Putamen (tissue), 1 donor: ENCODE results near the gene LY6G6C.
"Not testable (repeated sequence)": the region's sequence is repeated elsewhere in the genome, so short reads cannot be mapped to it uniquely, and the experiment has no call there.

Experiments
- DNase-seq: peaks from one replicate; pipeline ENCODE4 v3.0.0-alpha.2; 2016; ENCODE audit warnings: low spot score

Gene LY6G6C

GRCh38 chr6:31727034-31727716, 5.6 kb upstream of the LY6G6C start:
- no peak for DNase-seq

GRCh38 chr6:31725502-31726350, 4.2 kb upstream of the LY6G6C start:
- DNase-seq, result no peak

GRCh38 chr6:31723980-31724691, 2.6 kb upstream of the LY6G6C start:
- DNase-seq, result no peak

- no peak for DNase-seq
Measured at GRCh38 chr6:31723245-31723979, 1.9 kb upstream of the LY6G6C start, which contains the start of gene MPIG6B. TSS of gene MPIG6B (plus strand) at chr6:31723373. CDS start at chr6:31723384, 11 bp downstream.

GRCh38 chr6:31722173-31722572, 627 bp upstream of the LY6G6C start:
- no peak for DNase-seq

GRCh38 chr6:31720196-31720770, 1.3 kb downstream of the LY6G6C start:
- no peak for DNase-seq

- DNase-seq, result no peak
Measured at GRCh38 chr6:31719001-31719400, 2.5 kb downstream of the LY6G6C start.

GRCh38 chr6:31718265-31718664, 3.3 kb downstream of the LY6G6C start:
- no peak for DNase-seq

- no peak for DNase-seq
Measured at GRCh38 chr6:31717499-31718222, 3.9 kb downstream of the LY6G6C start.

- no peak for DNase-seq
Measured at GRCh38 chr6:31715022-31715958, 6.3 kb downstream of the LY6G6C start, which contains the start of gene LY6G6D. TSS of gene LY6G6D (plus strand) at chr6:31715348. CDS start at chr6:31715356, 8 bp downstream.

GRCh38 chr6:31713991-31714684, 7.4 kb downstream of the LY6G6C start:
- DNase-seq, result no peak

GRCh38 chr6:31713465-31713864, 8.1 kb downstream of the LY6G6C start:
- DNase-seq, result no peak

- DNase-seq, result no peak
Measured at GRCh38 chr6:31712296-31712695, 9.2 kb downstream of the LY6G6C start.

GRCh38 chr6:31711233-31711632, 10.3 kb downstream of the LY6G6C start:
- DNase-seq, result no peak

GRCh38 chr6:31710523-31711219, 10.9 kb downstream of the LY6G6C start:
- DNase-seq, result no peak

- not testable (repeated sequence) for DNase-seq
Measured at GRCh38 chr6:31709157-31709556, 12.4 kb downstream of the LY6G6C start.

GRCh38 chr6:31708224-31708623, 13.3 kb downstream of the LY6G6C start:
- DNase-seq, result no peak

GRCh38 chr6:31707701-31708100, 13.8 kb downstream of the LY6G6C start:
- DNase-seq, result no peak
